HG03103 (cell line): ENCODE measurements around the gene MFSD2A.
"Not testable (repeated sequence)": the region's sequence is repeated elsewhere in the genome, so short reads cannot be mapped to it uniquely, and the experiment has no call there.

ENCODE experiments used
- ATAC-seq: cut with Tn5 transposase; IDR thresholded peaks from one replicate; pipeline ENCODE4 v1.9.1; 2021; ENCODE audit warnings: low read depth; ENCODE audit not compliant: unreplicated experiment

The MFSD2A gene

GRCh38 chr1:39964552-39964951 lies 9.6 kb downstream of the MFSD2A start:
- ATAC-seq: no peak

- ATAC-seq: no peak
These were observed 10.1 kb downstream of the MFSD2A start for GRCh38 chr1:39965044-39965443.

- no peak for ATAC-seq
These were observed 14.1 kb downstream of the MFSD2A start for GRCh38 chr1:39969048-39969447.

GRCh38 chr1:39969531-39970270 lies 14.8 kb downstream of the MFSD2A start:
- no peak for ATAC-seq

- ATAC-seq: no peak
These were observed 15.3 kb downstream of the MFSD2A start for GRCh38 chr1:39970274-39970673.

GRCh38 chr1:39971138-39971537 lies 16.2 kb downstream of the MFSD2A start:
- no peak for ATAC-seq

GRCh38 chr1:39973503-39974135 lies 18.7 kb downstream of the MFSD2A start:
- ATAC-seq: no peak

- ATAC-seq: no peak
These were observed 21.8 kb downstream of the MFSD2A start for GRCh38 chr1:39976732-39977131.

- no peak for ATAC-seq
These were observed 22.3 kb downstream of the MFSD2A start for GRCh38 chr1:39977202-39977601.

- ATAC-seq: no peak
These were observed 24.7 kb downstream of the MFSD2A start for GRCh38 chr1:39979654-39980053.

GRCh38 chr1:39980555-39981313 lies 25.8 kb downstream of the MFSD2A start:
- no peak for ATAC-seq

GRCh38 chr1:39981385-39981784 lies 26.4 kb downstream of the MFSD2A start:
- no peak for ATAC-seq

GRCh38 chr1:39981945-39982344 lies 27.0 kb downstream of the MFSD2A start:
- no peak for ATAC-seq

- ATAC-seq: not testable (repeated sequence)
These were observed 29.5 kb downstream of the MFSD2A start for GRCh38 chr1:39984480-39984879.

- ATAC-seq: no peak
These were observed 30.0 kb downstream of the MFSD2A start for GRCh38 chr1:39984951-39985350.

- ATAC-seq: no peak
These were observed 32.9 kb downstream of the MFSD2A start for GRCh38 chr1:39987869-39988268.

GRCh38 chr1:39988618-39989343 lies 33.8 kb downstream of the MFSD2A start:
- no peak for ATAC-seq

- no peak for ATAC-seq
These were observed 35.5 kb downstream of the MFSD2A start for GRCh38 chr1:39990428-39990827.

GRCh38 chr1:39992234-39992633 lies 37.3 kb downstream of the MFSD2A start:
- ATAC-seq: no peak

- no peak for ATAC-seq
These were observed 37.9 kb downstream of the MFSD2A start for GRCh38 chr1:39992888-39993287.

GRCh38 chr1:39995973-39996393 lies 41.0 kb downstream of the MFSD2A start:
- peak; percentile 87 for ATAC-seq
